ENCODE measurements around the gene HRH1. TPM values are rescaled to one million over a fixed set of nuclear protein-coding genes. Genes with fewer than 3 reads are reported as not detected.
A peak's percentile ranks its signal among the peaks of the same experiment; 100 is the strongest.

The HRH1 gene
- total RNA-seq, 1 experiment from 2014 or later, result 1.3 TPM

DNA sequence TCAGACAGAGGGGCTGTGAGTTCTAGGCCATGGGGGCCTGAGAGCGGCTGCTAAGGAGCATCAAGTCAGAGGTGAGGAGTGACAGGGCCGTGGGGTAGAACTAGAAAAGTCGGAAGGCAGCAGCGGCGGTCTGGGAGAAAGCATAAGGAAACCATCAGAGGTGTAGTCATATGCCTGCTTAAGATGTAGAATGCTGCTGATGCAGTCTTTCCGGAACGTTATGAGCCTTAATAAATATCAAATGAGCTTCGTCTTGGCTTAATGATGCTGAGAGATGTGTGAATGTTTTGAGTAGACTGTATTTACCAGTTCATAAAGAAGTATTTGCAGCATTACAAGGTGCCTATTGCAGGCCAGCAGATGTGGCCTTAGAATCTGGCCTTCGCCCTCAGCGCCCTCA lies 133.1 kb downstream of the HRH1 start:
- peaks cover 6% of the 10 kb centered on the region for H3K36me3 Mint-ChIP-seq (ENCODE audit: insufficient read depth, unreplicated experiment)
- TF ChIP-seq, protein P1, sequence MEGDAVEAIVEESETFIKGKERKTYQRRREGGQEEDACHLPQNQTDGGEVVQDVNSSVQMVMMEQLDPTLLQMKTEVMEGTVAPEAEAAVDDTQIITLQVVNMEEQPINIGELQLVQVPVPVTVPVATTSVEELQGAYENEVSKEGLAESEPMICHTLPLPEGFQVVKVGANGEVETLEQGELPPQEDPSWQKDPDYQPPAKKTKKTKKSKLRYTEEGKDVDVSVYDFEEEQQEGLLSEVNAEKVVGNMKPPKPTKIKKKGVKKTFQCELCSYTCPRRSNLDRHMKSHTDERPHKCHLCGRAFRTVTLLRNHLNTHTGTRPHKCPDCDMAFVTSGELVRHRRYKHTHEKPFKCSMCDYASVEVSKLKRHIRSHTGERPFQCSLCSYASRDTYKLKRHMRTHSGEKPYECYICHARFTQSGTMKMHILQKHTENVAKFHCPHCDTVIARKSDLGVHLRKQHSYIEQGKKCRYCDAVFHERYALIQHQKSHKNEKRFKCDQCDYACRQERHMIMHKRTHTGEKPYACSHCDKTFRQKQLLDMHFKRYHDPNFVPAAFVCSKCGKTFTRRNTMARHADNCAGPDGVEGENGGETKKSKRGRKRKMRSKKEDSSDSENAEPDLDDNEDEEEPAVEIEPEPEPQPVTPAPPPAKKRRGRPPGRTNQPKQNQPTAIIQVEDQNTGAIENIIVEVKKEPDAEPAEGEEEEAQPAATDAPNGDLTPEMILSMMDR (IDR thresholded peaks at IDR 0.05; ENCODE audit: insufficient read depth in 1 of 2, low read depth in 1 of 2, low read length in 1 of 2, severe bottlenecking in 1 of 2, unreplicated experiment in 1 of 2), result no peak
- ChIA-PET CTCF (no interaction called here), POLR2A (interaction anchor here (0.6 to 1.2 kb wide), 2 partner anchors 14 to 222 kb away, joined by 3 to 13 read pairs; no protein-coding TSS in a partner anchor)
- no peak overlapping the region for H3K4me3 ChIP-seq (ENCODE audit: low read depth, low read length)
- peaks cover 17% of the 10 kb centered on the region for H3K4me1 Mint-ChIP-seq (ENCODE audit: low read depth, unreplicated experiment)
- no peak for DNase-seq
- BruUV-seq (replicated peaks), result no TSS peak
- H3K4me1 ChIP-seq, result 0 out of 2 replicates have a peak, but pooled peaks cover 11% of the 10 kb centered on the region
- no peaks in the 10 kb centered on the region for H3K27me3 ChIP-seq (replicated peaks; ENCODE audit: control insufficient read depth, insufficient read depth, low read length)
- no peak overlapping the region for H3K4me3 Mint-ChIP-seq (ENCODE audit: unreplicated experiment)
- intact Hi-C loops (cut with micrococcal nuclease; ENCODE audit: unreplicated experiment), result no loop called here
- H3K9me3 ChIP-seq, result no peaks in the 10 kb centered on the region
- H3K9me3 Mint-ChIP-seq (ENCODE audit: unreplicated experiment), result no peaks in the 10 kb centered on the region
- no peaks in the 10 kb centered on the region for H3K27me3 Mint-ChIP-seq (ENCODE audit: insufficient read depth, unreplicated experiment)
- H3K27ac Mint-ChIP-seq (ENCODE audit: unreplicated experiment), result no peak overlapping the region
- no peaks in the 10 kb centered on the region; the same call in 1 of the 2 replicates for H3K36me3 ChIP-seq (ENCODE audit: control insufficient read depth, insufficient read depth, low read length)

DNA sequence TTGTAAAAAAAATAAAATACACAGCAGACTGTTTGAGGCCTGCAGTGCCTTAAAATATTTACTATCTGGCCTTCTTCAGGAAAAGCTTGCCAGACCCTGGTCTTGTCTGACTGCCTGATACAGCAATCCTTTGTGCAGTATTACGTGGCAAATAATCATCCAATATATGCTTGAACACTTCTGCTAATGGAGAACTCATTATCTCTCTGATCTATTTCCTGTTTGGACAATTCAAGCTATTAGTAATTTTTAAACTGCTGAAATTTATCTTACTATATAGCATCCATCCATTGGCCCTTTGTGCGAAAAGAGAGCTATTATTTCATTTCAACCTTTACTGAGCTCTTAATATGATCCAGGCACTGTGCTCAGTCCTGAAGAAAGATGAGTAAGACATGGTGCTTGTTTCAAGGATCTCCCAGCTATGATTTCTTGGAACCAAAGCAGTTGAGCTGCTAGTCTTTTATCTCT lies 133.8 kb downstream of the HRH1 start:
- no peaks in the 10 kb centered on the region for H3K9me3 Mint-ChIP-seq (ENCODE audit: unreplicated experiment)

DNA sequence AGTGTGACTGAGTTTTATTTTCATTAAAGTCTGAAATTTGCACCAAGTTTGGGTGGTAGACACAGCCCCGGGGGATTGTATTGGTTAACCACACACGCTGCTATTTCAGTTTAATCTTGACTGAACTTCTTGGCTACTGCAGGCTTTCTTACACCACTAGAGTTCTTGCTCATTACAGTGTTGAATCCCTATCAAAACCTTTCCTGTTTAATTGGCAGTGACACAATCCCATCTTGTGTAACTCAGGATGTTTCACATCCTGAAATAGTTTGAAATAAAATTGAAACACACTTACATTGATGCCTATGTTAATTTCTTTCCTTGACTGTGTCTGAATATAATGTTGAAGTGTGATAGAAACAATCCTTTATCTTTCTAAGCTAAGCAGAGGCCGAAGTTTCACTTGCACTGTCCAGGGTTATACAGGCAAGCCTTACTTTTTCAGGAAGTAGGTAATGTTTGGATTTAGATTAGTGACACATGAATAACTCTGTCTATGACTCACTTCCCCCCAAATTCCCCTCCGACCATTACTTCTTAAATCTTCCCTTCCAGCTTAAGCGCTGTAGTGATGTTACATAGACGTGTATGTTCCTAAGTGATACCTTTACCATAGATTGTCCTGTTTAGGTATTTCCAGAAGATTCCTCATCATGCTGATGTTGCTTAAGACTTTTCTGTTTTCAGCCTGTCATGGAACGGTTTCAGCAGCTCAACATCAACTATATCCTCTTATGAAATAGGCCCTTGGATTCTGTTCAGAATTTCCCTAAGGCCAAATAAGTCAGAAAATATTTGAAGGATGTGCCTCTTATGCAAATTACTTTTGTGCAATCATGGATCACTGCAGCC lies 134.7 kb downstream of the HRH1 start:
- Histone ChIP-seq H3K9me3 (no peaks in the 10 kb centered on the region), H3K36me3 (ENCODE audit: control insufficient read depth, insufficient read depth, low read length) (no peaks in the 10 kb centered on the region), H3K4me3 (ENCODE audit: low read depth, low read length) (no peak overlapping the region), H3K27me3 (replicated peaks; ENCODE audit: control insufficient read depth, insufficient read depth, low read length) (no peaks in the 10 kb centered on the region), H3K4me1 (0 out of 2 replicates have a peak, but pooled peaks cover 11% of the 10 kb centered on the region)
- intact Hi-C loops (cut with micrococcal nuclease; ENCODE audit: unreplicated experiment), result no loop called here
- Mint-ChIP-seq H3K9me3 (ENCODE audit: unreplicated experiment) (no peaks in the 10 kb centered on the region), H3K27ac (ENCODE audit: unreplicated experiment) (peak overlapping the region; percentile 75), H3K36me3 (ENCODE audit: insufficient read depth, unreplicated experiment) (no peaks in the 10 kb centered on the region), H3K27me3 (ENCODE audit: insufficient read depth, unreplicated experiment) (no peaks in the 10 kb centered on the region), H3K4me3 (ENCODE audit: unreplicated experiment) (no peak overlapping the region), H3K4me1 (ENCODE audit: low read depth, unreplicated experiment) (peaks cover 17% of the 10 kb centered on the region)
- ChIA-PET POLR2A (interaction anchor here (0.6 to 1.0 kb wide), 3 partner anchors 17 to 311 kb away, joined by 3 to 5 read pairs (median 3); partner anchors contain the start of gene ATG7), CTCF (no interaction called here)
- DNase-seq, result no peak
- no TSS peak for BruUV-seq (replicated peaks)
- TF ChIP-seq, protein P1 (IDR thresholded peaks at IDR 0.05; ENCODE audit: insufficient read depth in 1 of 2, low read depth in 1 of 2, low read length in 1 of 2, severe bottlenecking in 1 of 2, unreplicated experiment in 1 of 2), result no peak

More for the DNA sequence above, 133.8 kb downstream of the HRH1 start:
- no peak for DNase-seq
- H3K36me3 ChIP-seq (ENCODE audit: control insufficient read depth, insufficient read depth, low read length), result no peaks in the 10 kb centered on the region; the same call in 1 of the 2 replicates
- no peaks in the 10 kb centered on the region for H3K36me3 Mint-ChIP-seq (ENCODE audit: insufficient read depth, unreplicated experiment)
- intact Hi-C loops (cut with micrococcal nuclease; ENCODE audit: unreplicated experiment), result no loop called here
- BruUV-seq (replicated peaks), result no TSS peak
- H3K4me3 Mint-ChIP-seq (ENCODE audit: unreplicated experiment), result no peak overlapping the region
- no peaks in the 10 kb centered on the region for H3K9me3 ChIP-seq
- H3K4me1 ChIP-seq, result 0 out of 2 replicates have a peak, but pooled peaks cover 11% of the 10 kb centered on the region
- no peak overlapping the region for H3K27ac Mint-ChIP-seq (ENCODE audit: unreplicated experiment)
- CTCF ChIA-PET, result no interaction called here
- no peaks in the 10 kb centered on the region for H3K27me3 Mint-ChIP-seq (ENCODE audit: insufficient read depth, unreplicated experiment)
- H3K4me1 Mint-ChIP-seq (ENCODE audit: low read depth, unreplicated experiment), result peaks cover 17% of the 10 kb centered on the region
- POLR2A ChIA-PET, result interaction anchor here (0.6 kb wide), 1 partner anchor 221 kb away, joined by 13 read pairs; no protein-coding TSS in a partner anchor
- TF ChIP-seq, protein P1 (IDR thresholded peaks at IDR 0.05; ENCODE audit: insufficient read depth in 1 of 2, low read depth in 1 of 2, low read length in 1 of 2, severe bottlenecking in 1 of 2, unreplicated experiment in 1 of 2), result no peak
- no peaks in the 10 kb centered on the region for H3K27me3 ChIP-seq (replicated peaks; ENCODE audit: control insufficient read depth, insufficient read depth, low read length)
- H3K4me3 ChIP-seq (ENCODE audit: low read depth, low read length), result no peak overlapping the region
